HL-60 (cell line): ENCODE measurements around the gene NHERF1.

Experiments used
- GABPA ChIP-seq: IDR thresholded peaks from 2 replicates; pipeline ENCODE4 v1.6.1; 2012; ENCODE audit warnings: low read depth
- TF ChIP-seq, protein P1 (sequence below): IDR thresholded peaks from one replicate; pipeline ENCODE4 v1.5.1; 2011; ENCODE audit warnings: low read length, control low read depth, inconsistent platforms; ENCODE audit not compliant: insufficient read depth

DNA sequence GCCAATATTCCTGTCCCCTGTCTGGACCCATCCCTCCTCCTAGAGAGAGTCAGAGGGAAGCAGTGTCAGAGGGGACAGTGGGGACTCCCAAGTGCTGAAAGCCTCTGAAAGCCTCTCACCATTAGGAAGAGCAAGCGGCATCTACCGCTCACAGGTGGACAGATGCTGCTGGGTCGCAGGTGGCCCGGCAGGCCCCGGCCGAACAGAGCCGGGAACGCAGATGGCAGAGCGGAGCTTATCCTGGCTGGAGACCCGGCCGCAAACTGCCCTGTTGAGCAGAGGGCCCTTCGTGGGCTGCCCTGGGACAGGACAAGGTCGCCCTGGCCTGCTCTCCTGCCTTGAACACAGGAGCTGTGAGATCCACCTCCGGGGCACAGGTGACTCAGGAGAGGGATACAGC is 50.7 kb downstream of the NHERF1 start:
- TF ChIP-seq, protein P1, sequence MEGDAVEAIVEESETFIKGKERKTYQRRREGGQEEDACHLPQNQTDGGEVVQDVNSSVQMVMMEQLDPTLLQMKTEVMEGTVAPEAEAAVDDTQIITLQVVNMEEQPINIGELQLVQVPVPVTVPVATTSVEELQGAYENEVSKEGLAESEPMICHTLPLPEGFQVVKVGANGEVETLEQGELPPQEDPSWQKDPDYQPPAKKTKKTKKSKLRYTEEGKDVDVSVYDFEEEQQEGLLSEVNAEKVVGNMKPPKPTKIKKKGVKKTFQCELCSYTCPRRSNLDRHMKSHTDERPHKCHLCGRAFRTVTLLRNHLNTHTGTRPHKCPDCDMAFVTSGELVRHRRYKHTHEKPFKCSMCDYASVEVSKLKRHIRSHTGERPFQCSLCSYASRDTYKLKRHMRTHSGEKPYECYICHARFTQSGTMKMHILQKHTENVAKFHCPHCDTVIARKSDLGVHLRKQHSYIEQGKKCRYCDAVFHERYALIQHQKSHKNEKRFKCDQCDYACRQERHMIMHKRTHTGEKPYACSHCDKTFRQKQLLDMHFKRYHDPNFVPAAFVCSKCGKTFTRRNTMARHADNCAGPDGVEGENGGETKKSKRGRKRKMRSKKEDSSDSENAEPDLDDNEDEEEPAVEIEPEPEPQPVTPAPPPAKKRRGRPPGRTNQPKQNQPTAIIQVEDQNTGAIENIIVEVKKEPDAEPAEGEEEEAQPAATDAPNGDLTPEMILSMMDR, result no peak
- no peak for TF ChIP-seq GABPA
